ENCODE data around the gene PIGN.

PIGN gene

GRCh38 chr18:62109676-62110075 is 77.2 kb downstream of the PIGN start:
- DNase-seq (ENCODE audit: low spot score) = no peak

GRCh38 chr18:62107881-62108280 is 79.0 kb downstream of the PIGN start:
- DNase-seq (ENCODE audit: low spot score) = no peak

GRCh38 chr18:62106271-62106670 is 80.6 kb downstream of the PIGN start:
- no peak for DNase-seq (ENCODE audit: low spot score)

GRCh38 chr18:62105376-62105775 is 81.5 kb downstream of the PIGN start:
- DNase-seq (ENCODE audit: low spot score) = no peak

- DNase-seq (ENCODE audit: low spot score) = no peak
Observed at GRCh38 chr18:62102221-62102620, 84.6 kb downstream of the PIGN start.

- no peak for DNase-seq (ENCODE audit: low spot score)
Observed at GRCh38 chr18:62101321-62101721, 85.5 kb downstream of the PIGN start.

GRCh38 chr18:62098960-62099359 is 87.9 kb downstream of the PIGN start:
- no peak for DNase-seq (ENCODE audit: low spot score)

- no peak for DNase-seq (ENCODE audit: low spot score)
Observed at GRCh38 chr18:62097698-62098097, 89.2 kb downstream of the PIGN start.

GRCh38 chr18:62091487-62092120 is 95.3 kb downstream of the PIGN start:
- no peak for DNase-seq (ENCODE audit: low spot score)

GRCh38 chr18:62089174-62089573 is 97.7 kb downstream of the PIGN start:
- DNase-seq (ENCODE audit: low spot score) = no peak

GRCh38 chr18:62088156-62088555 is 98.7 kb downstream of the PIGN start:
- no peak for DNase-seq (ENCODE audit: low spot score)

GRCh38 chr18:62085756-62086155 is 101.1 kb downstream of the PIGN start:
- DNase-seq (ENCODE audit: low spot score) = no peak

- no peak for DNase-seq (ENCODE audit: low spot score)
Observed at GRCh38 chr18:62081761-62082294, 105.0 kb downstream of the PIGN start.

GRCh38 chr18:62081248-62081647 is 105.6 kb downstream of the PIGN start:
- DNase-seq (ENCODE audit: low spot score) = no peak

- DNase-seq (ENCODE audit: low spot score) = no peak
Observed at GRCh38 chr18:62080172-62080900, 106.5 kb downstream of the PIGN start.

GRCh38 chr18:62073461-62074281 is 113.2 kb downstream of the PIGN start:
- DNase-seq (ENCODE audit: low spot score) = no peak

- DNase-seq (ENCODE audit: low spot score) = no peak
Observed at GRCh38 chr18:62072370-62072769, 114.5 kb downstream of the PIGN start.

GRCh38 chr18:62071071-62071470 is 115.8 kb downstream of the PIGN start:
- no peak for DNase-seq (ENCODE audit: low spot score)

- peak; percentile 7 for DNase-seq (ENCODE audit: low spot score)
Observed at GRCh38 chr18:62070302-62070701, 116.6 kb downstream of the PIGN start.

- no peak for DNase-seq (ENCODE audit: low spot score)
Observed at GRCh38 chr18:62069556-62069955, 117.3 kb downstream of the PIGN start.

- DNase-seq (ENCODE audit: low spot score) = no peak
Observed at GRCh38 chr18:62066102-62066818, 120.6 kb downstream of the PIGN start.

GRCh38 chr18:62064361-62064760 is 122.5 kb downstream of the PIGN start:
- DNase-seq (ENCODE audit: low spot score) = no peak

Data from Ammon's horn (tissue), 1 donor.